ENCODE measurements around the gene KCNH5. TPM values are rescaled to one million over a fixed set of nuclear protein-coding genes. Genes with fewer than 3 reads are reported as not detected.

Gene KCNH5
- polyA plus RNA-seq, 1 of the 3 experiments (the other 2 are of a cell fraction) = not detected

DNA sequence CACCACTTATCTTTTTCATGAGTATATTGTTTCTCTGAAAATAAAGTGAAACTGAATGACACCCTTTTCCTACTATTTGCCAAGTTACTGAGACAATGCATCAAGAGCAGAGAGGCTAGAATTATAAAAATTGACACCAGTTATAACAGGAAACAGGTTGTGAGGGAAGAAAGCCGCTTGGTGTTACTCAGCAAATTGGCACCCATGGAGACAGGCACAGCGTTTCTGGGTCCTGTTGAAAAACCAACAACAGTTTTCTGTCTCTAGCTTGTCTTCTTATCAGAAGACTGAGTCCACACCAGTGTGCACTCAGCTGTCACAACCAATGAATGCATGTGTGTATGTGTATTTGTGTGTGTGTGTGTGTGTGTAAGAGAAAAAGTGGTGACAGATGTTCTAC, 267.7 kb downstream of the KCNH5 start:
- H4K20me1 ChIP-seq (ENCODE audit: insufficient read depth) = no peaks in the 10 kb centered on the region
- H3K4me1 ChIP-seq (ENCODE audit: control insufficient read depth in 1 of 2, insufficient read depth in 2 of 2, low read depth in 1 of 2, low read length in 1 of 2) = no peaks in the 10 kb centered on the region
- POLR2A ChIA-PET = no interaction called here
- no peak overlapping the region for H3K9ac ChIP-seq
- H3F3A ChIP-seq (replicated peaks; ENCODE audit: insufficient read depth) = no peaks in the 10 kb centered on the region
- TF ChIP-seq POLR2AphosphoS5 (IDR thresholded peaks at IDR 0.05; ENCODE audit: low read depth, low read length) = no peak
- no peak for TF ChIP-seq NFIC (IDR thresholded peaks at IDR 0.05; ENCODE audit: borderline replicate concordance)
- no peak for TF ChIP-seq GABPA (IDR thresholded peaks at IDR 0.05; ENCODE audit: low read depth)
- TF ChIP-seq FOSL2 (IDR thresholded peaks at IDR 0.05; ENCODE audit: borderline replicate concordance, low read depth) = no peak
- TF ChIP-seq, protein P1, sequence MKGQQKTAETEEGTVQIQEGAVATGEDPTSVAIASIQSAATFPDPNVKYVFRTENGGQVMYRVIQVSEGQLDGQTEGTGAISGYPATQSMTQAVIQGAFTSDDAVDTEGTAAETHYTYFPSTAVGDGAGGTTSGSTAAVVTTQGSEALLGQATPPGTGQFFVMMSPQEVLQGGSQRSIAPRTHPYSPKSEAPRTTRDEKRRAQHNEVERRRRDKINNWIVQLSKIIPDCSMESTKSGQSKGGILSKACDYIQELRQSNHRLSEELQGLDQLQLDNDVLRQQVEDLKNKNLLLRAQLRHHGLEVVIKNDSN (IDR thresholded peaks at IDR 0.05; ENCODE audit: borderline replicate concordance, low read depth) = no peak
- no peak for TF ChIP-seq MAX (IDR thresholded peaks at IDR 0.05; ENCODE audit: low read depth)
- TF ChIP-seq RAD21 (IDR thresholded peaks at IDR 0.05; ENCODE audit: low read length) = no peak
- no peak for TF ChIP-seq RCOR1 (IDR thresholded peaks at IDR 0.05; ENCODE audit: low read length)
- no peak for TF ChIP-seq REST (IDR thresholded peaks at IDR 0.05; ENCODE audit: low read depth, low read length)
- no peak for TF ChIP-seq NRF1 (IDR thresholded peaks at IDR 0.05; ENCODE audit: low read depth, low read length)
- TF ChIP-seq JUND (IDR thresholded peaks at IDR 0.05) = no peak
- TF ChIP-seq EZH2phosphoT487 (IDR thresholded peaks at IDR 0.05; ENCODE audit: borderline replicate concordance, low read depth) = no peak
- no peak for TF ChIP-seq SIN3A (IDR thresholded peaks at IDR 0.05; ENCODE audit: borderline replicate concordance, low read depth, low read length)
- no peak for TF ChIP-seq PBX3 (IDR thresholded peaks at IDR 0.05)
- TF ChIP-seq USF2 (IDR thresholded peaks at IDR 0.05; ENCODE audit: borderline replicate concordance, low read depth, low read length) = no peak
- TF ChIP-seq RXRA (IDR thresholded peaks at IDR 0.05; ENCODE audit: borderline replicate concordance, low read depth) = no peak
- no peak for TF ChIP-seq ZBTB33 (IDR thresholded peaks at IDR 0.05; ENCODE audit: borderline replicate concordance, low read depth)
- TF ChIP-seq SMC3 (IDR thresholded peaks at IDR 0.05; ENCODE audit: low read depth, low read length) = no peak
- no peak for TF ChIP-seq CTCF (IDR thresholded peaks at IDR 0.05)
- WGBS (ENCODE audit: low lambda C conversion rate) = 25% methylated on average over 2 of the region's 2 CpGs
- no peaks in the 10 kb centered on the region for H3K79me2 ChIP-seq (ENCODE audit: insufficient read depth)
- no peaks in the 10 kb centered on the region for H3K36me3 ChIP-seq (replicated peaks in 1 of 2; ENCODE audit: control insufficient read depth in 1 of 2, insufficient read depth in 2 of 2, low read length in 1 of 2)
- no peak for DNase-seq
- H3K9me3 ChIP-seq = no peaks in the 10 kb centered on the region
- no peak overlapping the region for H3K27ac ChIP-seq (ENCODE audit: low read depth in 2 of 2, low read length in 1 of 2)
- no peak overlapping the region for H3K4me2 ChIP-seq
- H3K27me3 ChIP-seq (ENCODE audit: insufficient read depth) = no peaks in the 10 kb centered on the region
- no peak overlapping the region for H2AFZ ChIP-seq (ENCODE audit: low read depth)
- no peaks in the 10 kb centered on the region for H3K9me2 ChIP-seq
- CTCF ChIA-PET = no interaction called here
- H3K4me3 ChIP-seq (ENCODE audit: low read depth in 2 of 2, low read length in 1 of 2) = no peak overlapping the region

All from SK-N-SH (cell line).